SH-SY5Y (cell line): Measurements from ENCODE around the gene PIK3R3.

Experiments used
- GATA2 ChIP-seq: IDR thresholded peaks from 2 replicates; pipeline ENCODE4 v1.6.1; 2011; ENCODE audit warnings: mild to moderate bottlenecking, low read depth, low read length
- GATA3 ChIP-seq: IDR thresholded peaks from 2 replicates; pipeline ENCODE4 v1.6.1; 2011; ENCODE audit warnings: low read depth, mild to moderate bottlenecking, low read length, moderate library complexity

DNA sequence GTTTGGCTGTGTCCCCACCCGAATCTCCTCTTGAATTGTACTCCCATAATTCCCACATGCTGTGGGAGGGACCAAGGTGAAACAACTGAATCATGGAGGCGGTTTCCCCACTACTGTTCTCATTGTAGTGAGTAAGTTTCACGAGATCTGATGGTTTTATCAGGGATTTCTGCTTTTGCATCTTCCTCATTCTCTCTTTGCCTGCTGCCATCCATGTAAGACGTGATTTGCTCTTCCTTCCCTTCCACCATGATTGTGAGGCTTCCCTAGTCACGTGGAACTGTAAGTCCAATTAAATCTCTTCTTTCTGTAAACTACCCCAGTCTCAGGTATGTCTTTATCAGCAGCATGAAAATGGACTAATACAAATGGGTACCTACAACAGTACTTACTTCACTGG is 73.5 kb downstream of the PIK3R3 start:
- no peak for TF ChIP-seq GATA2
- no peak for TF ChIP-seq GATA3
